WTC11 (cell line): ENCODE data around the gene GALM.

Source experiments
- CREB1 ChIP-seq: sonication (generic); formaldehyde crosslinking; IDR thresholded peaks from 2 replicates; pipeline ENCODE4 v1.8.0; 2023; ENCODE audit warnings: mild to moderate bottlenecking, missing genetic modification reagents
- CTCF ChIP-seq: fragments of 200-600 bp; IDR thresholded peaks from 2 replicates; pipeline ENCODE4 v1.8.0; 2022; ENCODE audit warnings: antibody characterized with exemption
- JUN ChIP-seq: sonication (generic); formaldehyde crosslinking; IDR thresholded peaks from 2 replicates; pipeline ENCODE4 v1.8.0; 2023; ENCODE audit warnings: mild to moderate bottlenecking, missing genetic modification reagents
- MYBL2 ChIP-seq: sonication (generic); formaldehyde crosslinking; IDR thresholded peaks from 2 replicates; pipeline ENCODE4 v1.8.1; 2023; ENCODE audit warnings: mild to moderate bottlenecking, moderate library complexity, missing genetic modification reagents
- SMAD4 ChIP-seq: sonication (generic); formaldehyde crosslinking; IDR thresholded peaks from 2 replicates; pipeline ENCODE4 v1.8.0; 2022; ENCODE audit warnings: mild to moderate bottlenecking, missing genetic modification reagents
- STAT6 ChIP-seq: sonication (generic); formaldehyde crosslinking; conservative IDR thresholded peaks from 2 replicates; pipeline ENCODE4 v1.8.1; 2023; ENCODE audit warnings: mild to moderate bottlenecking, low read depth, missing genetic modification reagents, moderate library complexity
- TP53 ChIP-seq: sonication (generic); formaldehyde crosslinking; IDR thresholded peaks from 2 replicates; pipeline ENCODE4 v1.8.1; 2023; ENCODE audit warnings: mild to moderate bottlenecking, missing genetic modification reagents
- ZNF512 ChIP-seq: sonication (generic); formaldehyde crosslinking; IDR thresholded peaks from 2 replicates; pipeline ENCODE4 v1.8.1; 2022; ENCODE audit warnings: missing genetic modification reagents, borderline replicate concordance

- no peak for TF ChIP-seq STAT6 (CRISPR knock-in tag)
- no peak for TF ChIP-seq MYBL2 (CRISPR knock-in tag)
- TF ChIP-seq SMAD4 (CRISPR knock-in tag): no peak
- no peak for TF ChIP-seq JUN (CRISPR knock-in tag)
- TF ChIP-seq CTCF: no peak
- no peak for TF ChIP-seq TP53
- TF ChIP-seq CREB1: no peak
- TF ChIP-seq ZNF512: no peak
Observed at GRCh38 chr2:38626326-38627035, 39.4 kb upstream of the GALM start.
